HepG2 (cell line): ENCODE results near the gene B4GALT2. TPM values are rescaled to one million over a fixed set of nuclear protein-coding genes. Genes with fewer than 3 reads are reported as not detected.
A peak's percentile ranks its signal among the peaks of the same experiment; 100 is the strongest.

Experiments used
- ATF7-NPFF ChIP-seq: sonication (generic); formaldehyde crosslinking; IDR thresholded peaks from 2 replicates; pipeline ENCODE4 v1.8.1; 2023; ENCODE audit warnings: mild to moderate bottlenecking, low read depth, missing genetic modification reagents, moderate library complexity
- EEA1 ChIP-seq: sonication (generic); formaldehyde crosslinking; IDR thresholded peaks from 2 replicates; pipeline ENCODE4 v1.5.1; 2020; ENCODE audit warnings: mild to moderate bottlenecking, missing genetic modification reagents, borderline replicate concordance
- EP300 ChIP-seq, 3 experiments: sonication (generic) in 1 of 3; formaldehyde crosslinking in 1 of 3; IDR thresholded peaks; 2 replicates each; pipeline versions ENCODE4 v1.5.1 to v1.6.1; 2011 to 2020; ENCODE audit warnings: low read depth in 2 of 3, low read length in 2 of 3, borderline replicate concordance in 1 of 3, improper control_type of control experiment in 1 of 3, mild to moderate bottlenecking in 1 of 3, missing genetic modification reagents in 1 of 3, moderate library complexity in 1 of 3
- GATA4 ChIP-seq: sonication (generic); IDR thresholded peaks from 2 replicates; pipeline ENCODE4 v1.6.1; 2016; ENCODE audit warnings: antibody characterized with exemption, low read depth, borderline replicate concordance
- HNRNPL ChIP-seq: fragments of 200-400 bp; formaldehyde crosslinking; IDR thresholded peaks from 2 replicates; pipeline ENCODE4 v1.6.1; 2017; ENCODE audit warnings: mild to moderate bottlenecking, low read depth, low read length
- KDM2A ChIP-seq: sonication (generic); formaldehyde crosslinking; IDR thresholded peaks from 2 replicates; pipeline ENCODE4 v1.4.0; 2020; ENCODE audit warnings: low read depth, missing genetic modification reagents, borderline replicate concordance
- NONO ChIP-seq, 2 experiments: fragments of 450-650 bp in 1 of 2; sonication (generic) in 1 of 2; formaldehyde crosslinking in 1 of 2; IDR thresholded peaks in 1 of 2; conservative IDR thresholded peaks in 1 of 2; 2 replicates each; pipeline versions ENCODE4 v1.6.1 to v1.8.0; 2017 to 2022; ENCODE audit warnings: mild to moderate bottlenecking in 1 of 2, missing genetic modification reagents in 1 of 2, moderate library complexity in 1 of 2
- RXRA ChIP-seq: sonication (generic); formaldehyde crosslinking; IDR thresholded peaks from 2 replicates; pipeline ENCODE4 v1.5.1; 2020; ENCODE audit warnings: missing genetic modification reagents
- SIX1 ChIP-seq: sonication (generic); formaldehyde crosslinking; IDR thresholded peaks from 2 replicates; pipeline ENCODE4 v1.4.0; 2020; ENCODE audit warnings: missing genetic modification reagents, borderline replicate concordance
- SOX6 ChIP-seq, 2 experiments: fragments of 450-650 bp in 1 of 2; sonication (generic) in 1 of 2; formaldehyde crosslinking in 1 of 2; IDR thresholded peaks; 2 replicates each; pipeline versions ENCODE4 v1.4.0 to v1.6.1; 2017 to 2020; ENCODE audit warnings: antibody characterized with exemption in 1 of 2, mild to moderate bottlenecking in 1 of 2, missing genetic modification reagents in 1 of 2
- SRSF9 ChIP-seq: fragments of 200-400 bp; formaldehyde crosslinking; IDR thresholded peaks from 2 replicates; pipeline ENCODE4 v1.6.1; 2018; ENCODE audit warnings: borderline replicate concordance, mild to moderate bottlenecking, low read depth, low read length; ENCODE audit not compliant: insufficient read depth, poor library complexity, severe bottlenecking
- ZNF296 ChIP-seq: sonication (generic); formaldehyde crosslinking; conservative IDR thresholded peaks from 2 replicates; pipeline ENCODE4 v1.5.0; 2020; ENCODE audit warnings: mild to moderate bottlenecking, missing genetic modification reagents
- ZNF484 ChIP-seq: sonication (generic); formaldehyde crosslinking; IDR thresholded peaks from 2 replicates; pipeline ENCODE4 v1.5.1; 2020; ENCODE audit warnings: mild to moderate bottlenecking, low read depth, missing genetic modification reagents, borderline replicate concordance
- polyA plus RNA-seq, 8 experiments: library from polyadenylated mRNA; depleted of rRNA in 3 of 8; stranded (reverse) in 7 of 8; unstranded in 1 of 8; fragments of >200 nt; fragmentation: Illumina TruSeq in 4 of 8; extraction: Trizol in 4 of 8; gene quantifications; 2 replicates each; pipeline versions ENCODE4 v1.2.1 to v1.2.3, GENCODE V29; 2011 to 2016; ENCODE audit warnings: low read depth in 4 of 8, missing spikeins in 1 of 8, mixed read lengths in 1 of 8; ENCODE audit not compliant: insufficient read depth in 1 of 8
- total RNA-seq, 5 experiments: library from RNA; depleted of rRNA; stranded (reverse); fragments of >200 nt; fragmentation: Illumina TruSeq; extraction: Trizol; gene quantifications; 2 replicates each; pipeline ENCODE4 v1.2.3, GENCODE V29; 2016; ENCODE audit warnings: low read depth in 1 of 5
- TF ChIP-seq, protein P1 (sequence below): sonication (generic); formaldehyde crosslinking; IDR thresholded peaks from 2 replicates; pipeline ENCODE4 v1.4.0; 2020; ENCODE audit warnings: missing genetic modification reagents
- TF ChIP-seq, protein P2 (sequence below): sonication (generic); formaldehyde crosslinking; IDR thresholded peaks from 2 replicates; pipeline ENCODE4 v1.8.0; 2022; ENCODE audit warnings: mild to moderate bottlenecking, missing genetic modification reagents
- TF ChIP-seq, protein P3 (sequence below): sonication (generic); formaldehyde crosslinking; IDR thresholded peaks from 2 replicates; pipeline ENCODE4 v1.5.0; 2020; ENCODE audit warnings: mild to moderate bottlenecking, missing genetic modification reagents
- TF ChIP-seq, protein P4 (sequence below): sonication (generic); formaldehyde crosslinking; IDR thresholded peaks from 2 replicates; pipeline ENCODE4 v1.4.0; 2020; ENCODE audit warnings: mild to moderate bottlenecking, missing genetic modification reagents

The B4GALT2 gene
- total and polyA plus RNA-seq, 2 of the 13 experiments (the other 11 are each of a cell fraction or from before 2014, with no cell fraction given): 41.9 to 78.0 TPM

DNA sequence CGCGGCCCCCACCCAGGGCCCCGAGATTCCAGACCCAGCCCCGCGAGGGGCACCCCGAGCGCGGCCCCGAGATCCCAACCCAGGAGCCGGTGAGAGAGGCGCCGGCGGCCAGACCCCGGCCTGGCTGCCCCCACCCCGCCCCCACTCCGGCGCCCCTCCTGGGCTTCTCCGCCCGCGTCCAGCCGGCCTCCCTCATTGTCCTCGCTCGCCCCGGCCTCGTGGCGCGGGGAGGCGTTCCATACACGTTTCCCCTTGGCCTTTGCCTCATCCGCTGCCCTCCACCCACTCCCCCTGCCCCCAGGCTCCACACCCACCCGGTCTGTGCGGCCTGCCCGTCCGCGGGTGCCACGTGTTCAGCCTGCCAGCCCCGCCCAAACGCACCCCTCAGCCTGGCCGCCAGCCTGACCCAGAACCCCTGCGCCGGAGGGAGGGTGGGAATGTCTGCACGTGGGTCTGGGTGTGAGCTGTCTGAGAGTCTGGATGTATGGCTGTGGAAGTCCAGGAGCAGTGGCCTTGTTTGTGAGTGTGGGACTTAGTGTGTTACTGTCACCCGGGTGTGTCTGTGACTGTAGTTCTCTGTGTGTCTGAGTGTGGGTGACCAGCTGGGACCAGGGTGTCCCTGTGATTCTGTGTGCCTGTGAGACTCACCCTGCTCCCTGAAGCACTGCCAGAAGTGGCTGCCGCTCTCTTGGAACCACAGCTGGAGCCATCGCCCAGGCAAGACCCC is 681 bp downstream of the B4GALT2 start (continued):
- TF ChIP-seq EP300 (IDR thresholded peaks at IDR 0.05; ENCODE audit: low read depth in 2 of 2, low read length in 2 of 2) (no peak), EP300 (CRISPR knock-in tag; IDR thresholded peaks at IDR 0.05; ENCODE audit: borderline replicate concordance) (peak; percentile 8; the same call in 1 of the 2 replicates), SRSF9 (no peak), KDM2A (peak; percentile 74), RXRA (peak; percentile 41; the same call in 1 of the 2 replicates), HNRNPL (peak; percentile 82; the same call in 1 of the 2 replicates), NONO (IDR thresholded peaks at IDR 0.05) (no peak), NONO (CRISPR knock-in tag; conservative IDR thresholded peaks at IDR 0.05) (peak; percentile 51; the same call in 1 of the 2 replicates), EEA1 (CRISPR knock-in tag) (no peak), ZNF484 (CRISPR knock-in tag) (0 out of 2 replicates have a peak, but pooled peaks have one; percentile 74), GATA4 (no peak), SOX6 (IDR thresholded peaks at IDR 0.05) (no peak), SOX6 (CRISPR knock-in tag; IDR thresholded peaks at IDR 0.05) (0 out of 2 replicates have a peak, but pooled peaks have one; percentile 16), ATF7-NPFF (CRISPR knock-in tag) (0 out of 2 replicates have a peak, but pooled peaks have one; percentile 57), ZNF296 (CRISPR knock-in tag) (no peak; the same call in 1 of the 2 replicates), SIX1 (CRISPR knock-in tag) (no peak)
- TF ChIP-seq, protein P1, sequence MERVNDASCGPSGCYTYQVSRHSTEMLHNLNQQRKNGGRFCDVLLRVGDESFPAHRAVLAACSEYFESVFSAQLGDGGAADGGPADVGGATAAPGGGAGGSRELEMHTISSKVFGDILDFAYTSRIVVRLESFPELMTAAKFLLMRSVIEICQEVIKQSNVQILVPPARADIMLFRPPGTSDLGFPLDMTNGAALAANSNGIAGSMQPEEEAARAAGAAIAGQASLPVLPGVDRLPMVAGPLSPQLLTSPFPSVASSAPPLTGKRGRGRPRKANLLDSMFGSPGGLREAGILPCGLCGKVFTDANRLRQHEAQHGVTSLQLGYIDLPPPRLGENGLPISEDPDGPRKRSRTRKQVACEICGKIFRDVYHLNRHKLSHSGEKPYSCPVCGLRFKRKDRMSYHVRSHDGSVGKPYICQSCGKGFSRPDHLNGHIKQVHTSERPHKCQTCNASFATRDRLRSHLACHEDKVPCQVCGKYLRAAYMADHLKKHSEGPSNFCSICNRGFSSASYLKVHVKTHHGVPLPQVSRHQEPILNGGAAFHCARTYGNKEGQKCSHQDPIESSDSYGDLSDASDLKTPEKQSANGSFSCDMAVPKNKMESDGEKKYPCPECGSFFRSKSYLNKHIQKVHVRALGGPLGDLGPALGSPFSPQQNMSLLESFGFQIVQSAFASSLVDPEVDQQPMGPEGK (CRISPR knock-in tag): peak; percentile 80
- TF ChIP-seq, protein P2, sequence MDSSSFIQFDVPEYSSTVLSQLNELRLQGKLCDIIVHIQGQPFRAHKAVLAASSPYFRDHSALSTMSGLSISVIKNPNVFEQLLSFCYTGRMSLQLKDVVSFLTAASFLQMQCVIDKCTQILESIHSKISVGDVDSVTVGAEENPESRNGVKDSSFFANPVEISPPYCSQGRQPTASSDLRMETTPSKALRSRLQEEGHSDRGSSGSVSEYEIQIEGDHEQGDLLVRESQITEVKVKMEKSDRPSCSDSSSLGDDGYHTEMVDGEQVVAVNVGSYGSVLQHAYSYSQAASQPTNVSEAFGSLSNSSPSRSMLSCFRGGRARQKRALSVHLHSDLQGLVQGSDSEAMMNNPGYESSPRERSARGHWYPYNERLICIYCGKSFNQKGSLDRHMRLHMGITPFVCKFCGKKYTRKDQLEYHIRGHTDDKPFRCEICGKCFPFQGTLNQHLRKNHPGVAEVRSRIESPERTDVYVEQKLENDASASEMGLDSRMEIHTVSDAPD (CRISPR knock-in tag): no peak
- TF ChIP-seq, protein P3, sequence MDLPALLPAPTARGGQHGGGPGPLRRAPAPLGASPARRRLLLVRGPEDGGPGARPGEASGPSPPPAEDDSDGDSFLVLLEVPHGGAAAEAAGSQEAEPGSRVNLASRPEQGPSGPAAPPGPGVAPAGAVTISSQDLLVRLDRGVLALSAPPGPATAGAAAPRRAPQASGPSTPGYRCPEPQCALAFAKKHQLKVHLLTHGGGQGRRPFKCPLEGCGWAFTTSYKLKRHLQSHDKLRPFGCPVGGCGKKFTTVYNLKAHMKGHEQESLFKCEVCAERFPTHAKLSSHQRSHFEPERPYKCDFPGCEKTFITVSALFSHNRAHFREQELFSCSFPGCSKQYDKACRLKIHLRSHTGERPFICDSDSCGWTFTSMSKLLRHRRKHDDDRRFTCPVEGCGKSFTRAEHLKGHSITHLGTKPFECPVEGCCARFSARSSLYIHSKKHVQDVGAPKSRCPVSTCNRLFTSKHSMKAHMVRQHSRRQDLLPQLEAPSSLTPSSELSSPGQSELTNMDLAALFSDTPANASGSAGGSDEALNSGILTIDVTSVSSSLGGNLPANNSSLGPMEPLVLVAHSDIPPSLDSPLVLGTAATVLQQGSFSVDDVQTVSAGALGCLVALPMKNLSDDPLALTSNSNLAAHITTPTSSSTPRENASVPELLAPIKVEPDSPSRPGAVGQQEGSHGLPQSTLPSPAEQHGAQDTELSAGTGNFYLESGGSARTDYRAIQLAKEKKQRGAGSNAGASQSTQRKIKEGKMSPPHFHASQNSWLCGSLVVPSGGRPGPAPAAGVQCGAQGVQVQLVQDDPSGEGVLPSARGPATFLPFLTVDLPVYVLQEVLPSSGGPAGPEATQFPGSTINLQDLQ (CRISPR knock-in tag): 0 out of 2 replicates have a peak, but pooled peaks have one; percentile 38
- TF ChIP-seq, protein P4, sequence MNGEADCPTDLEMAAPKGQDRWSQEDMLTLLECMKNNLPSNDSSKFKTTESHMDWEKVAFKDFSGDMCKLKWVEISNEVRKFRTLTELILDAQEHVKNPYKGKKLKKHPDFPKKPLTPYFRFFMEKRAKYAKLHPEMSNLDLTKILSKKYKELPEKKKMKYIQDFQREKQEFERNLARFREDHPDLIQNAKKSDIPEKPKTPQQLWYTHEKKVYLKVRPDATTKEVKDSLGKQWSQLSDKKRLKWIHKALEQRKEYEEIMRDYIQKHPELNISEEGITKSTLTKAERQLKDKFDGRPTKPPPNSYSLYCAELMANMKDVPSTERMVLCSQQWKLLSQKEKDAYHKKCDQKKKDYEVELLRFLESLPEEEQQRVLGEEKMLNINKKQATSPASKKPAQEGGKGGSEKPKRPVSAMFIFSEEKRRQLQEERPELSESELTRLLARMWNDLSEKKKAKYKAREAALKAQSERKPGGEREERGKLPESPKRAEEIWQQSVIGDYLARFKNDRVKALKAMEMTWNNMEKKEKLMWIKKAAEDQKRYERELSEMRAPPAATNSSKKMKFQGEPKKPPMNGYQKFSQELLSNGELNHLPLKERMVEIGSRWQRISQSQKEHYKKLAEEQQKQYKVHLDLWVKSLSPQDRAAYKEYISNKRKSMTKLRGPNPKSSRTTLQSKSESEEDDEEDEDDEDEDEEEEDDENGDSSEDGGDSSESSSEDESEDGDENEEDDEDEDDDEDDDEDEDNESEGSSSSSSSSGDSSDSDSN (CRISPR knock-in tag): peak; percentile 47; the same call in 1 of the 2 replicates
